ENCODE results near the gene LSS. TPM values are rescaled to one million over a fixed set of nuclear protein-coding genes. Genes with fewer than 3 reads are reported as not detected.

The LSS gene
- total and polyA plus RNA-seq, 5 donors from 2014 or later: 8.8 to 51.6 (median 13.3) TPM

- DNase-seq (no peak), ATAC-seq (ENCODE audit: low read depth in 2 of 2) (no peak)
- Mint-ChIP-seq H3K4me3 (no peak overlapping the region), H3K36me3 (peaks cover 13% of the 10 kb centered on the region), H3K27me3 (no peaks in the 10 kb centered on the region), H3K27ac (peak overlapping the region in 1 of 3 donors; percentile 20), H3K4me1 (no peaks in the 10 kb centered on the region), H3K9me3 (no peaks in the 10 kb centered on the region)
- H3K9me3 ChIP-seq (ENCODE audit: control insufficient read depth in 2 of 2, low read length in 2 of 2): no peaks in the 10 kb centered on the region
- peaks cover 19% of the 10 kb centered on the region for H3K36me3 ChIP-seq (ENCODE audit: control insufficient read depth, insufficient read depth, low read length)
- H3K4me3 ChIP-seq (ENCODE audit: low read depth, low read length): no peak overlapping the region
- H3K4me1 ChIP-seq (ENCODE audit: control insufficient read depth, insufficient read depth, low read length, poor library complexity, severe bottlenecking): no peaks in the 10 kb centered on the region
- H3K27ac ChIP-seq (ENCODE audit: insufficient read depth, low read length, poor library complexity, severe bottlenecking): no peak overlapping the region
- no peaks in the 10 kb centered on the region for H3K27me3 ChIP-seq (ENCODE audit: control insufficient read depth, insufficient read depth, low read length)
Measured at GRCh38 chr21:46210378-46211136, 18.0 kb downstream of the LSS start.

GRCh38 chr21:46208761-46209721 lies 19.5 kb downstream of the LSS start:
- no peak for ATAC-seq (ENCODE audit: low read depth in 2 of 2)

DNA sequence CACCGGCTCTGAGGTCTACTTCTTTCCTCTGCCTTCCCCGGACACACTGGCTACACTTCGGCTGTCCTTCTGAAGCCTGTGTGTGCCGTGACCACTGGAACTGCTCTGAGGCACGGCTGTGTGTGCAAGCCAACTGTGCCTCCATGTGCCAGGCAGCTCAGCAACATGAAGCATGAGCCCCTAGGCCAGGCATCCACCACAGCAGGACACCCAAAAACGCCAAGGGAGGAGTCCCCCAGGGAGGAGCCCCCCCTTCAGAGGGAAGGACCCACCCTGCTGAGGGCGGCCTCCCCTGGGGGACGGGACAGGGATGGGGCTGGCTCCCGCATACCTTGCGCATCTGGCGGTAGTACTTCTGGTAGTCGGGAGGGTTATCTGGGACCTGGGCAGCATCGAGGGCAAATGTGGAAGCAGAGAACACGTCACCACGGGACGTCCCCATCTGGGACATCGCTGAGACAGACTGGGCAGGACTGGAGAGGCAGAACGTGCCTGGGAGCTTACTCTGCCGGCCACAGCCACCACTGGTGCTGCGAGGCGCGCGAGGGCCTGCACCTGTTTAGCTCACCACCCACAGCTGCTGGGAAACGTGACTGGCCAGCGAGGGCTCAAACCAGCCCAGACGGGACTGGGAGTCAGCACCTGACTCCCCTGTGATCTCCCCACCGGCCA lies 20.5 kb downstream of the LSS start:
- Mint-ChIP-seq H3K27me3 (no peaks in the 10 kb centered on the region), H3K27ac (no peak overlapping the region), H3K4me1 (no peaks in the 10 kb centered on the region), H3K4me3 (no peak overlapping the region), H3K9me3 (no peaks in the 10 kb centered on the region), H3K36me3 (peaks cover 15% of the 10 kb centered on the region)
- DNase-seq (no peak), ATAC-seq (ENCODE audit: low read depth in 2 of 2) (no peak)
- H3K27ac ChIP-seq (ENCODE audit: insufficient read depth, low read length, poor library complexity, severe bottlenecking): no peak overlapping the region
- no peaks in the 10 kb centered on the region for H3K4me1 ChIP-seq (ENCODE audit: control insufficient read depth, insufficient read depth, low read length, poor library complexity, severe bottlenecking)
- no peaks in the 10 kb centered on the region for H3K9me3 ChIP-seq (ENCODE audit: control insufficient read depth in 2 of 2, low read length in 2 of 2)
- H3K4me3 ChIP-seq (ENCODE audit: low read depth, low read length): no peak overlapping the region
- H3K27me3 ChIP-seq (ENCODE audit: control insufficient read depth, insufficient read depth, low read length): no peaks in the 10 kb centered on the region
- peaks cover 33% of the 10 kb centered on the region for H3K36me3 ChIP-seq (ENCODE audit: control insufficient read depth, insufficient read depth, low read length)

More at GRCh38 chr21:46208761-46209721, 19.5 kb downstream of the LSS start:
- no peaks in the 10 kb centered on the region for H3K27me3 Mint-ChIP-seq
- Histone ChIP-seq H3K9me3 (ENCODE audit: control insufficient read depth in 2 of 2, low read length in 2 of 2) (no peaks in the 10 kb centered on the region), H3K4me3 (ENCODE audit: low read depth, low read length) (no peak overlapping the region), H3K27me3 (ENCODE audit: control insufficient read depth, insufficient read depth, low read length) (no peaks in the 10 kb centered on the region), H3K4me1 (ENCODE audit: control insufficient read depth, insufficient read depth, low read length, poor library complexity, severe bottlenecking) (no peaks in the 10 kb centered on the region), H3K27ac (ENCODE audit: insufficient read depth, low read length, poor library complexity, severe bottlenecking) (no peak overlapping the region), H3K36me3 (ENCODE audit: control insufficient read depth, insufficient read depth, low read length) (peaks cover 28% of the 10 kb centered on the region)
- peak overlapping the region in 1 of 4 donors; percentile 27 for H3K4me3 Mint-ChIP-seq
- no peaks in the 10 kb centered on the region for H3K4me1 Mint-ChIP-seq
- no peak for DNase-seq
- no peaks in the 10 kb centered on the region for H3K9me3 Mint-ChIP-seq
- H3K36me3 Mint-ChIP-seq: peaks cover 13% of the 10 kb centered on the region
- peak overlapping the region in 1 of 3 donors; percentile 15 for H3K27ac Mint-ChIP-seq

DNA sequence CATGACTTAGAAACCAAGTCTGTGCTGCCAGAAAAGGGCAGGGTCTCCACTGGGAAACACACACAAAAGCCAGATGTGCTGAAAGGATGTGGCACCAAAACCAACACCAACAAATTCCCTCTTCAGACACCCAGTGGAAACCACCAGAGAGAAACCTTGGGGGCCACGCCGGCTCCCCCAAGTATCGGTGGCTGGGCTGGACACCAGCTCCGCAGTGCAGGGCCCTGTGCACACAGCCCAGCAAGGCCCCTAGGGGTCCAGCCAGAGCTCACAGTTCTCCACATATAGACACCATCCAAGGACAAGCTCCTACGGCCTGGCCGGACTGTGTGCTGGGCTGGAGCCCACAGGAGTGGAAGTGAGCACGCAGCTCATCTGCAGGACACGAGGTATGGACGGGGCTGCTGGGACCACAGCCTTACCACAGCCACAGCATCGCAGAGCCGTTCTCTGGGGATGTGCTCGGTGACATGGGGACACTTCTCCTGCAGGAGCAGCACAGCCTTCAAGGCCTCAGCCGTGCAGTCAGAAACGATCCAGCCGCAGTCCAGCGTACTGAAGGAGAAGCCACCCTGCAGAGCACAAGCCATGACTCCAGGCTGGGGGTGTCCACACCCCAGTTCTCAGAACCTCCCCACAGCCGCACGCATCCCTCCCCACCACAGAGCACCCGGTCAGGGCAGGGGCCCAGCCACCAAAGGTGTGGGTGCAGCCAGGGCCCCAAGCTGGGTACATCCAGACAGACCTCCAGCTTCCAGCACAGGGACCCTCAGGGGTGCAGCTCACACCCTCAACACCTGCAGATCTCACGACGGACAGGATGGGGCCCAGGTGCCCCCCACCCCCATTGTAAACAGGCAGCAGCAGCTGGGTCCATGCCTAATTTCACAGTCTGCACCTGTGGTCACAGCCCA lies 21.3 kb downstream of the LSS start:
- H3K4me1 ChIP-seq (ENCODE audit: control insufficient read depth, insufficient read depth, low read length, poor library complexity, severe bottlenecking): no peaks in the 10 kb centered on the region
- Mint-ChIP-seq H3K4me1 (no peaks in the 10 kb centered on the region), H3K36me3 (peaks cover 18% of the 10 kb centered on the region), H3K4me3 (no peak overlapping the region), H3K27me3 (no peaks in the 10 kb centered on the region), H3K27ac (peak overlapping the region in 1 of 3 donors; percentile 52), H3K9me3 (no peaks in the 10 kb centered on the region)
- H3K4me3 ChIP-seq (ENCODE audit: low read depth, low read length): no peak overlapping the region
- peaks cover 33% of the 10 kb centered on the region for H3K36me3 ChIP-seq (ENCODE audit: control insufficient read depth, insufficient read depth, low read length)
- H3K27ac ChIP-seq (ENCODE audit: insufficient read depth, low read length, poor library complexity, severe bottlenecking): no peak overlapping the region
- no peaks in the 10 kb centered on the region for H3K27me3 ChIP-seq (ENCODE audit: control insufficient read depth, insufficient read depth, low read length)
- ATAC-seq (ENCODE audit: low read depth in 2 of 2) (peak in 1 of 2 donors; percentile 16), DNase-seq (no peak)
- no peaks in the 10 kb centered on the region for H3K9me3 ChIP-seq (ENCODE audit: control insufficient read depth in 2 of 2, low read length in 2 of 2)

GRCh38 chr21:46206163-46207005 lies 22.2 kb downstream of the LSS start:
- no peak overlapping the region for H3K4me3 ChIP-seq (ENCODE audit: low read depth, low read length)
- Mint-ChIP-seq H3K27ac (no peak overlapping the region), H3K36me3 (peaks cover 15% of the 10 kb centered on the region), H3K4me3 (no peak overlapping the region), H3K4me1 (no peaks in the 10 kb centered on the region), H3K27me3 (no peaks in the 10 kb centered on the region), H3K9me3 (no peaks in the 10 kb centered on the region)
- no peak for DNase-seq
- no peak overlapping the region for H3K27ac ChIP-seq (ENCODE audit: insufficient read depth, low read length, poor library complexity, severe bottlenecking)
- peaks cover 33% of the 10 kb centered on the region for H3K36me3 ChIP-seq (ENCODE audit: control insufficient read depth, insufficient read depth, low read length)
- no peaks in the 10 kb centered on the region for H3K4me1 ChIP-seq (ENCODE audit: control insufficient read depth, insufficient read depth, low read length, poor library complexity, severe bottlenecking)
- H3K9me3 ChIP-seq (ENCODE audit: control insufficient read depth in 2 of 2, low read length in 2 of 2): no peaks in the 10 kb centered on the region
- ATAC-seq (ENCODE audit: low read depth in 2 of 2): no peak
- H3K27me3 ChIP-seq (ENCODE audit: control insufficient read depth, insufficient read depth, low read length): no peaks in the 10 kb centered on the region

DNA sequence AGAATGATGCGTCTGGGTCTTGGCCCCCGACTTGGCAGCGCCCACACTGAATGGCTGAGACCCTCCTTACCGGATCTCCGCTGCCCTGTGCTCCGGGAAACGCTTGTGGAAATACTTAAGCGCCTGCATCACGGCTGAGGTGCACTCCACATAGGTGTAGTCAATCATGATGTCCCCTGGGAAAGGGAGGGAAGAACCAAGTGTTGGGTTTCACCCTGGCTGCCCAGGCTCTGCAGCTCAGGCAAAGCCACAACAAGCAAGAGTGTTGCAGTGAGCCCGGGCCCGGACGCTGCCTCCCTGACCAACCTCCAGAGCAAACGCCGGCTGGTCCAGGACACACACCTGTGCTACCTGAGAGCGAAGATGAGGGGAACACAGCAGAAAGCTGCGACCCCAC lies 22.8 kb downstream of the LSS start:
- ATAC-seq (ENCODE audit: low read depth in 2 of 2) (no peak), DNase-seq (no peak)
- H3K9me3 Mint-ChIP-seq: no peaks in the 10 kb centered on the region
- Histone ChIP-seq H3K4me1 (ENCODE audit: control insufficient read depth, insufficient read depth, low read length, poor library complexity, severe bottlenecking) (no peaks in the 10 kb centered on the region), H3K27ac (ENCODE audit: insufficient read depth, low read length, poor library complexity, severe bottlenecking) (no peak overlapping the region), H3K27me3 (ENCODE audit: control insufficient read depth, insufficient read depth, low read length) (no peaks in the 10 kb centered on the region), H3K36me3 (ENCODE audit: control insufficient read depth, insufficient read depth, low read length) (peaks cover 33% of the 10 kb centered on the region), H3K4me3 (ENCODE audit: low read depth, low read length) (no peak overlapping the region), H3K9me3 (ENCODE audit: control insufficient read depth in 2 of 2, low read length in 2 of 2) (no peaks in the 10 kb centered on the region)
- H3K36me3 Mint-ChIP-seq: peaks cover 15% of the 10 kb centered on the region
- H3K27me3 Mint-ChIP-seq: no peaks in the 10 kb centered on the region
- no peaks in the 10 kb centered on the region for H3K4me1 Mint-ChIP-seq
- H3K4me3 Mint-ChIP-seq: peak overlapping the region in 1 of 4 donors; percentile 21
- peak overlapping the region in 1 of 3 donors; percentile 26 for H3K27ac Mint-ChIP-seq

Data from CD4-positive, CD25-positive, alpha-beta regulatory T cell (primary cell).